ENCODE measurements around the gene FERD3L.

Gene FERD3L

DNA sequence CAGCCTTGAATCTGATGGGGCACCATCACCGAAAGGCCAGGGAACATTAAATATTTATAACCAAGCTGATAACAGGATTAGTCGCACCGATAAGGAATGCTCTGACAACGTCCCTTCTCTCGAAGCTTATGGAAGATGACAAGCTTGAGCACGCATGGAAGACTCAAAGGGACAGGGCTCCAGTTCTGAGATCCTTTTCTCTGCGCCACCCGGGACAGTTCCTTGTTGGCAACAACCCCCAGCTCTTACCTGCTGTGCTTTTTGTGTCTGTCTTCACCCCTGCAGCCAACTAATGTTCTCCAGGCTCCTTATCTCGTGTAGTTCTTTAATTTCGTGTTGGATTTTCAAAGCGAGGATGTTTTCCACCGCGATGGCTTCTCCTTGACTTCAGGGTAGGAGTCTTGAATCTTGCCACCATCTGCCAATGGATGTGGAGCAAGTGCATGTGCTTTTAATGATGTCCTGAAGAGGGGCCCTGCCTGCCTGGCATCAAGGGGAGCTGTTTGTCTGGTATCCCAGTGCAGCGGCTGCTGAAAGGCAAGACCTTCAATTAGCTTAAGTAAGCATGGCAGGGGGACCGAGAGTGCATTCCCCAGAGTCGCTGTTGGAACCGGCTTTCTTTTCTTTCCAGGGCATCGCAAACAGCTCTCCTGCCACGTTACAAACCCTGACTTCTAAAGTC, 354 bp upstream of the FERD3L start:
- H3K27ac ChIP-seq, result no peak overlapping the region
- TF ChIP-seq CTCF (conservative IDR thresholded peaks at IDR 0.05), result no peak
- no peak for TF ChIP-seq ZFX (IDR thresholded peaks at IDR 0.05)

DNA sequence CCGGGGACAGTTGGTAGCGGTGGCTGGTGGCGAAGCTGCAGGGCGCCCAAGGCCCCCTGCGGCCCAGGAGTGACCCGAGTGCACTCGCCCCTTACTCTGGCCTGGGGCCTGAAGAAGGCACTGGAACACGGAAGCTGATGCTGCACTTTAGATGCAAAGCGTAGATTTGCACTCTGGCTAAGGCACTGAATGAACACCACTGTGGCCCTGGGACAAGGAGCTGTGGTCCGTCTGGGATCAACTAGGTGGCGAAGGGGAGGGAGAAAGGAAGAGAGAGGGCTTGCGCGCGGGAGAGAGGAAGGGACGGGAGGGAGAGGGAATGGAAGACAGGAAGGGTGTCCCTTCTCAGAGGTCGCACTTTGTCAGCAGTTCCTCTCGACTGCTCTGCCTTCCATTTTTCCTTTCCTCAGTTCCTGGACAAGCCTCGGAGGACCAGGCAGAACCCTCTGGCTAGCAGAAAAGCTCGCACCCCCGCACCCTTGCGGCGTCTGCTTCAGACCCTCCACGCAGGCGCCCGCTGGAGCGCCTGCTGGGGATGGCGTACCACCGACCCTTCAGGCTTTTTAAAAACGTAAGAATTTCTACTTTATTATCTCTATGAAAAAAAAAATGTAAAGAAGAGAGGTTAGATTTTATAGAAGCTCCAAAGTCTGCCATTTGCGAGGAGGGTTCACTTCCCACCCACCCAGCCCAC, 1.2 kb downstream of the FERD3L start:
- H3K27ac ChIP-seq, result no peak overlapping the region
- TF ChIP-seq ZFX (IDR thresholded peaks at IDR 0.05) (no peak), CTCF (conservative IDR thresholded peaks at IDR 0.05) (no peak)

DNA sequence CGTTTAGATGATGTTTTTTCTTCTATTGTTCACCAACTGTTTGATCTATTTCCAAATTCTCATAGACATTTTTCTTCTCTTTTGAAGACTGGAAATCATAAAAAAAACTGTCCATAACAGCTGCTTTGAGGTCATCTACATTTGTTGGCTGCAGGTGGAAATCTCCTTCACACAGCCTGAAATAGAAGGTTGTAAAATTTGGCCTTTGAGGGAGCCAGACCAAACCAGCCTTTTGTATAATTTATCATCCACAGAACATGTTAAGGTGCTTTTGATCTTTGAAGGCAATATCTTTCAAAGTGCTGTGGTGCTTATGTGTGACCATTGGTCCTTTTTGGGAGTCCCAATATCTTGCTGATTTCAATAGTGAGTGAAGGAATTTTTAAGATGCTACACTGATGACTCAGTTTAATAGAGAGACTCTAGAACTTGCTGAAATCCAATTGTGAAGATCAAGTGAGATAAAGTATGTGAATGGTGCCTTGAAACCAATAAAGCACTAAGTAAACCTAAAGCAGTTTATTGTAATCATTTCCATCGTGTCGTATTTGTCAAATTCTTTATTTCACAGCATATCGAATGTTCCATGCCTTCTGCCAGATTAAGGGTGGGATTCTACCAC, 5.4 kb downstream of the FERD3L start:
- H3K27ac ChIP-seq, result no peak overlapping the region
- TF ChIP-seq CTCF (conservative IDR thresholded peaks at IDR 0.05) (no peak), ZFX (IDR thresholded peaks at IDR 0.05) (no peak)

GRCh38 chr7:19133886-19134285, 11.3 kb downstream of the FERD3L start:
- TF ChIP-seq CTCF (conservative IDR thresholded peaks at IDR 0.05) (no peak), ZFX (IDR thresholded peaks at IDR 0.05) (no peak)
- H3K27ac ChIP-seq, result no peak overlapping the region

- no peak overlapping the region for H3K27ac ChIP-seq
- no peak for TF ChIP-seq ZFX (IDR thresholded peaks at IDR 0.05)
- no peak for TF ChIP-seq CTCF (conservative IDR thresholded peaks at IDR 0.05)
Measured at GRCh38 chr7:19133390-19133789, 11.8 kb downstream of the FERD3L start.

- no peak for TF ChIP-seq CTCF (conservative IDR thresholded peaks at IDR 0.05)
- no peak for TF ChIP-seq ZFX (IDR thresholded peaks at IDR 0.05)
- H3K27ac ChIP-seq, result no peak overlapping the region
Measured at GRCh38 chr7:19128856-19129255, 16.4 kb downstream of the FERD3L start.

GRCh38 chr7:19121977-19122588, 23.1 kb downstream of the FERD3L start:
- H3K27ac ChIP-seq, result no peak overlapping the region
- TF ChIP-seq CTCF (conservative IDR thresholded peaks at IDR 0.05), result peak; percentile 90
- no peak for TF ChIP-seq ZFX (IDR thresholded peaks at IDR 0.05)
